Activated naive CD4-positive, alpha-beta T cell treated with Interleukin-2 at 50 U/mL for 16 hours (primary cell): Measurements from ENCODE around the gene CYP27A1.
"Not testable (repeated sequence)": the region's sequence is repeated elsewhere in the genome, so short reads cannot be mapped to it uniquely, and the experiment has no call there.

ENCODE experiments used
- DNase-seq: peaks from one replicate; pipeline ENCODE4 v3.0.0-alpha.2; 2020

The CYP27A1 gene

GRCh38 chr2:218781691-218782527 is at the start of gene CYP27A1:
CYP27A1 (plus strand) TSS chr2:218782147; CDS start chr2:218782183, 36 bp downstream.
- DNase-seq, result no peak

- DNase-seq, result no peak
Observed at GRCh38 chr2:218732761-218733158, 49.2 kb upstream of the CYP27A1 start.

GRCh38 chr2:218733171-218734021 is 48.6 kb upstream of the CYP27A1 start:
- DNase-seq, result peak; percentile 9

- DNase-seq, result no peak
Observed at GRCh38 chr2:218734190-218734975, 47.6 kb upstream of the CYP27A1 start.

- no peak for DNase-seq
Observed at GRCh38 chr2:218736531-218736930, 45.4 kb upstream of the CYP27A1 start.

GRCh38 chr2:218743068-218743467 is 38.9 kb upstream of the CYP27A1 start:
- DNase-seq, result no peak

- DNase-seq, result no peak
Observed at GRCh38 chr2:218744615-218745014, 37.3 kb upstream of the CYP27A1 start.

- no peak for DNase-seq
Observed at GRCh38 chr2:218745160-218745558, 36.8 kb upstream of the CYP27A1 start.

- no peak for DNase-seq
Observed at GRCh38 chr2:218745559-218746469, 36.1 kb upstream of the CYP27A1 start.

GRCh38 chr2:218746470-218746795 is 35.5 kb upstream of the CYP27A1 start:
- no peak for DNase-seq

GRCh38 chr2:218746960-218747359 is 35.0 kb upstream of the CYP27A1 start:
- DNase-seq, result no peak

- DNase-seq, result no peak
Observed at GRCh38 chr2:218748741-218749441, 33.1 kb upstream of the CYP27A1 start.

GRCh38 chr2:218754201-218754600 is 27.7 kb upstream of the CYP27A1 start:
- DNase-seq, result no peak

GRCh38 chr2:218754781-218755180 is 27.2 kb upstream of the CYP27A1 start:
- DNase-seq, result no peak

GRCh38 chr2:218755198-218755566 is 26.8 kb upstream of the CYP27A1 start:
- no peak for DNase-seq

GRCh38 chr2:218755567-218756404 is 26.2 kb upstream of the CYP27A1 start:
- no peak for DNase-seq

- DNase-seq, result no peak
Observed at GRCh38 chr2:218756599-218757377, 25.2 kb upstream of the CYP27A1 start.

GRCh38 chr2:218761795-218762194 is 20.2 kb upstream of the CYP27A1 start:
- no peak for DNase-seq

- DNase-seq, result not testable (repeated sequence)
Observed at GRCh38 chr2:218772759-218773158, 9.2 kb upstream of the CYP27A1 start.

- no peak for DNase-seq
Observed at GRCh38 chr2:218773881-218774280, 8.1 kb upstream of the CYP27A1 start.
